Stimulated activated naive B cell treated with anti-CD40 and anti-IgM and Interleukin-4, amounts not matched to agents 10 μg/mL and 1 μg/mL and 100 μg/mL, for 72 hours (primary cell): ENCODE data around the gene USP36.

Source experiments
- ATAC-seq, 2 donors: fragments of 150-1000 bp; cut with Tn5 transposase; replicated peaks; 2 replicates each; pipeline ENCODE4 v1.10.0; 2021; ENCODE audit warnings: moderate library complexity in 1 of 2
- DNase-seq: peaks from one replicate; pipeline ENCODE4 v3.0.0; 2021
- H3K27ac Mint-ChIP-seq: one replicate; pipeline ENCODE4 v1.8.0; 2022; ENCODE audit warnings: mild to moderate bottlenecking, mixed read lengths
- H3K27me3 Mint-ChIP-seq, 2 donors: one replicate each; pipeline ENCODE4 v1.8.0; 2022; ENCODE audit warnings: mixed read lengths in 2 of 2
- H3K36me3 Mint-ChIP-seq, 2 donors: one replicate each; pipeline ENCODE4 v1.8.0; 2022; ENCODE audit warnings: mixed read lengths in 2 of 2, mild to moderate bottlenecking in 1 of 2
- H3K4me1 Mint-ChIP-seq, 2 donors: one replicate each; pipeline ENCODE4 v1.8.0; 2022; ENCODE audit warnings: mixed read lengths in 2 of 2, mild to moderate bottlenecking in 1 of 2
- H3K4me3 Mint-ChIP-seq, 2 donors: one replicate each; pipeline ENCODE4 v1.8.0; 2022; ENCODE audit warnings: mild to moderate bottlenecking in 2 of 2, mixed read lengths in 2 of 2, moderate library complexity in 1 of 2
- H3K9me3 Mint-ChIP-seq, 2 donors: one replicate each; pipeline ENCODE4 v1.8.0; 2022; ENCODE audit warnings: mixed read lengths in 2 of 2, mild to moderate bottlenecking in 1 of 2

The USP36 gene

GRCh38 chr17:78862073-78863023, 21.7 kb upstream of the USP36 start:
- ATAC-seq: no peak

GRCh38 chr17:78861229-78861628, 20.6 kb upstream of the USP36 start:
- no peaks in the 10 kb centered on the region for H3K36me3 Mint-ChIP-seq
- DNase-seq: no peak
- peaks cover 0 to 3% of the 10 kb centered on the region in 2 donors for H3K4me1 Mint-ChIP-seq
- no peaks in the 10 kb centered on the region for H3K9me3 Mint-ChIP-seq
- no peaks in the 10 kb centered on the region for H3K27me3 Mint-ChIP-seq
- H3K4me3 Mint-ChIP-seq: no peak overlapping the region
- no peak overlapping the region for H3K27ac Mint-ChIP-seq
- ATAC-seq: no peak

More at GRCh38 chr17:78862073-78863023, 21.7 kb upstream of the USP36 start:
- H3K9me3 Mint-ChIP-seq: no peaks in the 10 kb centered on the region
- no peak overlapping the region for H3K27ac Mint-ChIP-seq
- H3K4me3 Mint-ChIP-seq: no peak overlapping the region
- H3K27me3 Mint-ChIP-seq: no peaks in the 10 kb centered on the region
- DNase-seq: no peak
- peaks cover 0 to 3% of the 10 kb centered on the region in 2 donors for H3K4me1 Mint-ChIP-seq
- H3K36me3 Mint-ChIP-seq: no peaks in the 10 kb centered on the region

- no peaks in the 10 kb centered on the region for H3K4me1 Mint-ChIP-seq
- no peak overlapping the region for H3K4me3 Mint-ChIP-seq
- DNase-seq: no peak
- H3K27ac Mint-ChIP-seq: no peak overlapping the region
- H3K36me3 Mint-ChIP-seq: no peaks in the 10 kb centered on the region
- ATAC-seq: no peak
- no peaks in the 10 kb centered on the region for H3K9me3 Mint-ChIP-seq
- no peaks in the 10 kb centered on the region for H3K27me3 Mint-ChIP-seq
These were observed 18.4 kb upstream of the USP36 start for GRCh38 chr17:78859051-78859450.

GRCh38 chr17:78857266-78857665, 16.7 kb upstream of the USP36 start:
- no peaks in the 10 kb centered on the region for H3K36me3 Mint-ChIP-seq
- no peak overlapping the region for H3K27ac Mint-ChIP-seq
- DNase-seq (no peak), ATAC-seq (no peak)
- no peak overlapping the region for H3K4me3 Mint-ChIP-seq
- H3K4me1 Mint-ChIP-seq: no peaks in the 10 kb centered on the region
- no peaks in the 10 kb centered on the region for H3K27me3 Mint-ChIP-seq
- no peaks in the 10 kb centered on the region for H3K9me3 Mint-ChIP-seq

- ATAC-seq: no peak
- Mint-ChIP-seq H3K4me3 (no peak overlapping the region), H3K4me1 (no peaks in the 10 kb centered on the region), H3K27ac (no peak overlapping the region), H3K9me3 (no peaks in the 10 kb centered on the region), H3K27me3 (no peaks in the 10 kb centered on the region), H3K36me3 (no peaks in the 10 kb centered on the region)
- no peak for DNase-seq
These were observed 15.0 kb upstream of the USP36 start for GRCh38 chr17:78855561-78856165.

GRCh38 chr17:78854508-78854907, 13.9 kb upstream of the USP36 start:
- Mint-ChIP-seq H3K4me3 (no peak overlapping the region), H3K36me3 (no peaks in the 10 kb centered on the region), H3K4me1 (no peaks in the 10 kb centered on the region), H3K9me3 (no peaks in the 10 kb centered on the region), H3K27me3 (no peaks in the 10 kb centered on the region), H3K27ac (peak overlapping the region; percentile 67)
- DNase-seq (no peak), ATAC-seq (no peak)

- DNase-seq (no peak), ATAC-seq (no peak)
- Mint-ChIP-seq H3K4me1 (no peaks in the 10 kb centered on the region), H3K9me3 (no peaks in the 10 kb centered on the region), H3K36me3 (no peaks in the 10 kb centered on the region), H3K27ac (no peak overlapping the region), H3K27me3 (no peaks in the 10 kb centered on the region), H3K4me3 (no peak overlapping the region)
These were observed 13.3 kb upstream of the USP36 start for GRCh38 chr17:78853926-78854394.

- DNase-seq (no peak), ATAC-seq (no peak)
- Mint-ChIP-seq H3K27me3 (no peaks in the 10 kb centered on the region), H3K27ac (no peak overlapping the region), H3K36me3 (no peaks in the 10 kb centered on the region), H3K4me1 (no peaks in the 10 kb centered on the region), H3K4me3 (no peak overlapping the region), H3K9me3 (no peaks in the 10 kb centered on the region)
These were observed 12.1 kb upstream of the USP36 start for GRCh38 chr17:78852709-78853121.

GRCh38 chr17:78849026-78849425, 8.4 kb upstream of the USP36 start:
- Mint-ChIP-seq H3K4me1 (peaks cover 4 to 7% of the 10 kb centered on the region in 2 donors), H3K27ac (no peak overlapping the region), H3K9me3 (no peaks in the 10 kb centered on the region), H3K27me3 (no peaks in the 10 kb centered on the region), H3K36me3 (no peaks in the 10 kb centered on the region), H3K4me3 (no peak overlapping the region)
- no peak for ATAC-seq
- DNase-seq: no peak

GRCh38 chr17:78847052-78847451, 6.4 kb upstream of the USP36 start:
- H3K4me1 Mint-ChIP-seq: peaks cover 6 to 22% of the 10 kb centered on the region in 2 donors
- no peak for DNase-seq
- no peaks in the 10 kb centered on the region for H3K27me3 Mint-ChIP-seq
- H3K36me3 Mint-ChIP-seq: no peaks in the 10 kb centered on the region
- no peak overlapping the region for H3K4me3 Mint-ChIP-seq
- no peak for ATAC-seq
- H3K27ac Mint-ChIP-seq: no peak overlapping the region
- no peaks in the 10 kb centered on the region for H3K9me3 Mint-ChIP-seq

GRCh38 chr17:78844301-78845005, 3.8 kb upstream of the USP36 start:
- Mint-ChIP-seq H3K4me3 (peak overlapping the region; percentile 0 to 57), H3K27ac (peak overlapping the region; percentile 0), H3K27me3 (no peaks in the 10 kb centered on the region), H3K36me3 (peaks cover 0 to 2% of the 10 kb centered on the region in 2 donors), H3K9me3 (no peaks in the 10 kb centered on the region), H3K4me1 (peaks cover 14 to 34% of the 10 kb centered on the region in 2 donors)
- ATAC-seq (no peak), DNase-seq (peak; percentile 23)

- no peak overlapping the region for H3K4me3 Mint-ChIP-seq
- peaks cover 25 to 48% of the 10 kb centered on the region in 2 donors for H3K4me1 Mint-ChIP-seq
- H3K9me3 Mint-ChIP-seq: no peaks in the 10 kb centered on the region
- no peak overlapping the region for H3K27ac Mint-ChIP-seq
- H3K27me3 Mint-ChIP-seq: no peaks in the 10 kb centered on the region
- ATAC-seq (no peak), DNase-seq (no peak)
- peaks cover 2 to 5% of the 10 kb centered on the region in 2 donors for H3K36me3 Mint-ChIP-seq
These were observed 2.4 kb upstream of the USP36 start for GRCh38 chr17:78842881-78843565.

- H3K4me3 Mint-ChIP-seq: peak overlapping the region; percentile 90
- DNase-seq (no peak), ATAC-seq (no peak)
- peaks cover 31 to 54% of the 10 kb centered on the region in 2 donors for H3K4me1 Mint-ChIP-seq
- no peaks in the 10 kb centered on the region for H3K27me3 Mint-ChIP-seq
- H3K36me3 Mint-ChIP-seq: peaks cover 19 to 25% of the 10 kb centered on the region in 2 donors
- H3K9me3 Mint-ChIP-seq: no peaks in the 10 kb centered on the region
- peak overlapping the region; percentile 98 for H3K27ac Mint-ChIP-seq
These were observed 159 bp downstream of the USP36 start for GRCh38 chr17:78840530-78840779.
